Body of pancreas (tissue), 4 donors: ENCODE results near the gene CDX1. TPM values are rescaled to one million over a fixed set of nuclear protein-coding genes. Genes with fewer than 3 reads are reported as not detected.

Experiments used
- ATAC-seq: fragments of 150-250 bp; one replicate; pipeline ENCODE4 v1.9.1; 2016
- DNase-seq, 4 donors: peaks; one replicate each; pipeline ENCODE4 v3.0.0-alpha.2; 2019
- H3K27ac ChIP-seq, 4 donors: fragments of 200-600 bp; sonication (generic); 1 replicate in 3 of 4; 2 replicates in 1 of 4; pipeline versions ENCODE4 v1.5.1 to v1.6.1; 2016 to 2019; ENCODE audit warnings: mild to moderate bottlenecking in 1 of 4, mixed read lengths in 1 of 4, moderate library complexity in 1 of 4
- H3K27me3 ChIP-seq, 2 donors: fragments of 200-600 bp; sonication (generic); one replicate each; pipeline ENCODE4 v1.6.0; 2016; ENCODE audit warnings: mild to moderate bottlenecking in 1 of 2
- H3K36me3 ChIP-seq, 2 donors: fragments of 200-600 bp; sonication (generic); replicated peaks in 1 of 2; 2 replicates each; pipeline ENCODE4 v1.5.1; 2016; ENCODE audit warnings: low read depth in 2 of 2; ENCODE audit not compliant: insufficient read depth in 1 of 2
- H3K4me1 ChIP-seq: fragments of 200-600 bp; sonication (generic); one replicate; pipeline ENCODE4 v1.6.0; 2016
- H3K4me3 ChIP-seq, 2 donors: fragments of 200-600 bp; sonication (generic); 1 replicate in 1 of 2; 2 replicates in 1 of 2; pipeline ENCODE4 v1.5.1; 2016 to 2019
- H3K9me3 ChIP-seq, 3 donors: fragments of 200-600 bp; sonication (generic); 1 replicate in 2 of 3; 2 replicates in 1 of 3; pipeline ENCODE4 v1.5.1; 2016
- CTCF ChIP-seq, 7 experiments: fragments of 450-650 bp in 4 of 7; fragments of 200-600 bp in 3 of 7; sonication (generic) in 3 of 7; IDR thresholded peaks; one replicate each; pipeline ENCODE4 v1.5.1; 2016 to 2019; ENCODE audit warnings: antibody characterized with exemption in 7 of 7
- POLR2A ChIP-seq, 3 donors: fragments of 450-650 bp; IDR thresholded peaks; one replicate each; pipeline ENCODE4 v1.6.1; 2016; ENCODE audit warnings: antibody characterized with exemption in 3 of 3, mild to moderate bottlenecking in 2 of 3
- WGBS, 2 donors: methylation state at CpG; one replicate each; pipeline ENCODE4 v1.1.5; 2017; 5-methylcytosine and 5-hydroxymethylcytosine counted together
- intact Hi-C: fragments of 100-400 bp; cut with DNase I; formaldehyde crosslinking; loops from one replicate; pipeline ENCODE4 v1.15.1; 2023
- total RNA-seq, 2 donors: library from RNA; depleted of rRNA; stranded (reverse); fragments of >200 nt; gene quantifications; one replicate each; pipeline ENCODE4 v1.1.0, GENCODE V29; 2016

CDX1 gene
- total RNA-seq, 2 donors from 2014 or later, result not detected

GRCh38 chr5:150125334-150125733 is 41.2 kb upstream of the CDX1 start:
- DNase-seq (no peak), ATAC-seq (no peak)
- H3K36me3 ChIP-seq, result no peaks in the 10 kb centered on the region
- H3K4me1 ChIP-seq, result peaks cover 8% of the 10 kb centered on the region
- TF ChIP-seq CTCF (IDR thresholded peaks at IDR 0.05), result no peak
- no peak for TF ChIP-seq POLR2A (IDR thresholded peaks at IDR 0.05)
- intact Hi-C loops, result no loop called here
- no peaks in the 10 kb centered on the region for H3K27me3 ChIP-seq
- WGBS, 2 donors, result 87% methylated on average over 10 of the region's 10 CpGs; no CpG with 5 or more reads in 1 of the 2 donors
- no peak overlapping the region for H3K27ac ChIP-seq
- no peaks in the 10 kb centered on the region for H3K9me3 ChIP-seq
- no peak overlapping the region for H3K4me3 ChIP-seq

GRCh38 chr5:150126199-150126920 is 40.2 kb upstream of the CDX1 start:
- intact Hi-C loops, result no loop called here
- no peak for ATAC-seq
- Histone ChIP-seq H3K27ac (no peak overlapping the region), H3K4me1 (peaks cover 8% of the 10 kb centered on the region), H3K27me3 (no peaks in the 10 kb centered on the region), H3K4me3 (no peak overlapping the region), H3K36me3 (no peaks in the 10 kb centered on the region), H3K9me3 (no peaks in the 10 kb centered on the region)
- WGBS, 2 donors, result 76 to 82% methylated on average over 10 of the region's 10 CpGs
- TF ChIP-seq POLR2A (IDR thresholded peaks at IDR 0.05), result no peak
- TF ChIP-seq CTCF (IDR thresholded peaks at IDR 0.05), result no peak
- DNase-seq, result no peak

- no peaks in the 10 kb centered on the region for H3K27me3 ChIP-seq
- DNase-seq (no peak), ATAC-seq (no peak)
- intact Hi-C loops, result no loop called here
- H3K9me3 ChIP-seq, result no peaks in the 10 kb centered on the region
- H3K27ac ChIP-seq, result no peak overlapping the region
- TF ChIP-seq POLR2A (IDR thresholded peaks at IDR 0.05) (no peak), CTCF (IDR thresholded peaks at IDR 0.05) (no peak)
- H3K36me3 ChIP-seq, result no peaks in the 10 kb centered on the region
- 73 to 81% methylated on average over 4 to 6 of the region's 6 CpGs for WGBS, 2 donors
- no peak overlapping the region for H3K4me3 ChIP-seq
- H3K4me1 ChIP-seq, result peaks cover 8% of the 10 kb centered on the region
These were observed 39.7 kb upstream of the CDX1 start for GRCh38 chr5:150126921-150127265.

GRCh38 chr5:150129454-150129812 is 37.1 kb upstream of the CDX1 start:
- DNase-seq (no peak), ATAC-seq (no peak)
- H3K27me3 ChIP-seq, result no peaks in the 10 kb centered on the region
- H3K27ac ChIP-seq, result no peak overlapping the region
- H3K4me1 ChIP-seq, result peaks cover 8% of the 10 kb centered on the region
- intact Hi-C loops, result no loop called here
- no peaks in the 10 kb centered on the region for H3K9me3 ChIP-seq
- H3K4me3 ChIP-seq, result no peak overlapping the region
- H3K36me3 ChIP-seq, result no peaks in the 10 kb centered on the region
- WGBS, 2 donors, result 38 to 57% methylated on average over 7 to 8 of the region's 8 CpGs
- TF ChIP-seq POLR2A (IDR thresholded peaks at IDR 0.05) (no peak), CTCF (IDR thresholded peaks at IDR 0.05) (no peak)
